BLaER1 (cell line): ENCODE measurements around the gene DSCAML1.
"Not testable (repeated sequence)": the region's sequence is repeated elsewhere in the genome, so short reads cannot be mapped to it uniquely, and the experiment has no call there.

Experiments used
- H3K27ac ChIP-seq: shearing (Covaris generic); formaldehyde crosslinking; 2 replicates; pipeline ENCODE4 v1.8.1; 2022
- H3K27me3 ChIP-seq: shearing (Covaris generic); formaldehyde crosslinking; 2 replicates; pipeline ENCODE4 v1.8.1; 2022
- H3K36me3 ChIP-seq: shearing (Covaris generic); formaldehyde crosslinking; 2 replicates; pipeline ENCODE4 v1.8.1; 2022
- H3K4me1 ChIP-seq: shearing (Covaris generic); formaldehyde crosslinking; 2 replicates; pipeline ENCODE4 v1.8.1; 2022
- H3K4me2 ChIP-seq: shearing (Covaris generic); formaldehyde crosslinking; 2 replicates; pipeline ENCODE4 v1.8.1; 2022
- H3K4me3 ChIP-seq: shearing (Covaris generic); formaldehyde crosslinking; 2 replicates; pipeline ENCODE4 v1.8.1; 2022
- H3K9ac ChIP-seq: shearing (Covaris generic); formaldehyde crosslinking; 2 replicates; pipeline ENCODE4 v1.8.1; 2022
- H3K9me3 ChIP-seq: shearing (Covaris generic); formaldehyde crosslinking; 2 replicates; pipeline ENCODE4 v1.8.1; 2022
- H4K20me1 ChIP-seq: shearing (Covaris generic); formaldehyde crosslinking; 2 replicates; pipeline ENCODE4 v1.8.1; 2022
- Cebpa-rat ChIP-seq: shearing (Covaris generic); IDR thresholded peaks from 2 replicates; pipeline ENCODE4 v1.8.1; 2022

The DSCAML1 gene

GRCh38 chr11:117410861-117411710, 385.9 kb downstream of the DSCAML1 start:
- H3K36me3 ChIP-seq: peaks cover 39% of the 10 kb centered on the region
- no peak overlapping the region for H3K9ac ChIP-seq
- H3K27ac ChIP-seq: no peak overlapping the region
- no peak overlapping the region for H3K4me2 ChIP-seq
- H4K20me1 ChIP-seq: no peaks in the 10 kb centered on the region
- no peak overlapping the region for H3K4me3 ChIP-seq
- peaks cover 12% of the 10 kb centered on the region for H3K9me3 ChIP-seq
- H3K4me1 ChIP-seq: peaks cover 12% of the 10 kb centered on the region; the same call in 1 of the 2 replicates
- no peak for TF ChIP-seq Cebpa-rat
- H3K27me3 ChIP-seq: no peaks in the 10 kb centered on the region

GRCh38 chr11:117410238-117410637, 386.8 kb downstream of the DSCAML1 start:
- Histone ChIP-seq H4K20me1 (no peaks in the 10 kb centered on the region), H3K36me3 (peaks cover 47% of the 10 kb centered on the region), H3K4me1 (peaks cover 12% of the 10 kb centered on the region; the same call in 1 of the 2 replicates), H3K27ac (no peak overlapping the region), H3K4me2 (no peak overlapping the region), H3K9ac (no peak overlapping the region), H3K4me3 (no peak overlapping the region), H3K9me3 (peaks cover 20% of the 10 kb centered on the region), H3K27me3 (no peaks in the 10 kb centered on the region)
- no peak for TF ChIP-seq Cebpa-rat

- TF ChIP-seq Cebpa-rat: no peak
- Histone ChIP-seq H3K4me3 (no peak overlapping the region), H4K20me1 (no peaks in the 10 kb centered on the region), H3K4me2 (no peak overlapping the region), H3K9ac (no peak overlapping the region), H3K27me3 (no peaks in the 10 kb centered on the region), H3K27ac (no peak overlapping the region), H3K4me1 (peaks cover 12% of the 10 kb centered on the region; the same call in 1 of the 2 replicates), H3K9me3 (peaks cover 27% of the 10 kb centered on the region), H3K36me3 (peaks cover 54% of the 10 kb centered on the region)
These were observed 387.5 kb downstream of the DSCAML1 start for GRCh38 chr11:117409511-117409910.

GRCh38 chr11:117408356-117408755, 388.7 kb downstream of the DSCAML1 start:
- Histone ChIP-seq H3K9ac (no peak overlapping the region), H3K36me3 (peaks cover 58% of the 10 kb centered on the region), H4K20me1 (no peaks in the 10 kb centered on the region), H3K9me3 (peaks cover 31% of the 10 kb centered on the region), H3K27me3 (no peaks in the 10 kb centered on the region), H3K27ac (no peak overlapping the region), H3K4me2 (no peak overlapping the region), H3K4me3 (no peak overlapping the region), H3K4me1 (peaks cover 12% of the 10 kb centered on the region; the same call in 1 of the 2 replicates)
- no peak for TF ChIP-seq Cebpa-rat

- TF ChIP-seq Cebpa-rat: no peak
- no peaks in the 10 kb centered on the region for H4K20me1 ChIP-seq
- H3K9ac ChIP-seq: no peak overlapping the region
- H3K27me3 ChIP-seq: no peaks in the 10 kb centered on the region
- peaks cover 31% of the 10 kb centered on the region for H3K9me3 ChIP-seq
- peaks cover 6% of the 10 kb centered on the region; the same call in 1 of the 2 replicates for H3K4me1 ChIP-seq
- H3K4me2 ChIP-seq: no peak overlapping the region
- no peak overlapping the region for H3K27ac ChIP-seq
- no peak overlapping the region for H3K4me3 ChIP-seq
- H3K36me3 ChIP-seq: peaks cover 58% of the 10 kb centered on the region
These were observed 390.0 kb downstream of the DSCAML1 start for GRCh38 chr11:117407016-117407415.

- H3K4me2 ChIP-seq, H3K27ac ChIP-seq, H3K27me3 ChIP-seq, H4K20me1 ChIP-seq, H3K9ac ChIP-seq, H3K4me1 ChIP-seq, H3K4me3 ChIP-seq: not testable (repeated sequence)
- peaks cover 31% of the 10 kb centered on the region for H3K9me3 ChIP-seq
- peaks cover 58% of the 10 kb centered on the region for H3K36me3 ChIP-seq
These were observed 391.1 kb downstream of the DSCAML1 start for GRCh38 chr11:117405898-117406297.

- H4K20me1 ChIP-seq, H3K9ac ChIP-seq, H3K4me3 ChIP-seq, H3K4me1 ChIP-seq, H3K27me3 ChIP-seq, H3K27ac ChIP-seq, H3K4me2 ChIP-seq: not testable (repeated sequence)
- Histone ChIP-seq H3K9me3 (peaks cover 31% of the 10 kb centered on the region), H3K36me3 (peaks cover 46% of the 10 kb centered on the region)
These were observed 397.7 kb downstream of the DSCAML1 start for GRCh38 chr11:117399100-117399840.

GRCh38 chr11:117398618-117399017, 398.4 kb downstream of the DSCAML1 start:
- not testable (repeated sequence) for H3K27ac ChIP-seq, H3K9ac ChIP-seq, H3K4me2 ChIP-seq, H3K27me3 ChIP-seq, H3K4me1 ChIP-seq, H4K20me1 ChIP-seq, H3K4me3 ChIP-seq
- peaks cover 30% of the 10 kb centered on the region for H3K9me3 ChIP-seq
- peaks cover 52% of the 10 kb centered on the region for H3K36me3 ChIP-seq

- Histone ChIP-seq H3K4me1 (peaks cover 4% of the 10 kb centered on the region; the same call in 1 of the 2 replicates), H4K20me1 (no peaks in the 10 kb centered on the region), H3K9me3 (peaks cover 30% of the 10 kb centered on the region), H3K9ac (no peak overlapping the region), H3K4me3 (no peak overlapping the region), H3K27ac (no peak overlapping the region), H3K27me3 (no peaks in the 10 kb centered on the region), H3K36me3 (peaks cover 68% of the 10 kb centered on the region), H3K4me2 (no peak overlapping the region)
- no peak for TF ChIP-seq Cebpa-rat
These were observed 400.0 kb downstream of the DSCAML1 start for GRCh38 chr11:117396970-117397369.

GRCh38 chr11:117395476-117395875, 401.5 kb downstream of the DSCAML1 start:
- Histone ChIP-seq H3K27ac (no peak overlapping the region), H3K9ac (no peak overlapping the region), H3K4me3 (no peak overlapping the region), H3K4me2 (no peak overlapping the region), H3K4me1 (no peaks in the 10 kb centered on the region; the same call in 1 of the 2 replicates), H3K36me3 (peaks cover 83% of the 10 kb centered on the region), H3K9me3 (peaks cover 30% of the 10 kb centered on the region), H4K20me1 (no peaks in the 10 kb centered on the region), H3K27me3 (no peaks in the 10 kb centered on the region)
- TF ChIP-seq Cebpa-rat: no peak
